ENCODE measurements around the gene TBX4.

The TBX4 gene

DNA sequence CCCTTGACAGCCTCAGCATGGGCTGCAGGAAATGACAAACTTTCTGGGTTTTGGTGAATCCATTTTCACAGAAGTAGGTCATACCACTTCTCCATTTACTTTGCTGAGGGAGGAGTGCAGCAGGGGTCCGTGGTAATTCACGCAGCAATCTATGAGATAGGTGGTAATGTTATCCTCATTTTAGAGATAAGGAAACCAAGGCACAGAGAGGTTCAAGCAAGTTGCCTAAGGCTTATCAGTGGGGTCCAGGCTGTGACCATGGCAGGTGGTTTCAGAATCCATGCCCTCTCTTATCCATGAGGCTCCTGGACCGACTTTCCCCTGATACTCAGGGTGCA lies 12.6 kb downstream of the TBX4 start:
- DNase-seq (ENCODE audit: low read depth) = no peak
- TF ChIP-seq, protein P1, sequence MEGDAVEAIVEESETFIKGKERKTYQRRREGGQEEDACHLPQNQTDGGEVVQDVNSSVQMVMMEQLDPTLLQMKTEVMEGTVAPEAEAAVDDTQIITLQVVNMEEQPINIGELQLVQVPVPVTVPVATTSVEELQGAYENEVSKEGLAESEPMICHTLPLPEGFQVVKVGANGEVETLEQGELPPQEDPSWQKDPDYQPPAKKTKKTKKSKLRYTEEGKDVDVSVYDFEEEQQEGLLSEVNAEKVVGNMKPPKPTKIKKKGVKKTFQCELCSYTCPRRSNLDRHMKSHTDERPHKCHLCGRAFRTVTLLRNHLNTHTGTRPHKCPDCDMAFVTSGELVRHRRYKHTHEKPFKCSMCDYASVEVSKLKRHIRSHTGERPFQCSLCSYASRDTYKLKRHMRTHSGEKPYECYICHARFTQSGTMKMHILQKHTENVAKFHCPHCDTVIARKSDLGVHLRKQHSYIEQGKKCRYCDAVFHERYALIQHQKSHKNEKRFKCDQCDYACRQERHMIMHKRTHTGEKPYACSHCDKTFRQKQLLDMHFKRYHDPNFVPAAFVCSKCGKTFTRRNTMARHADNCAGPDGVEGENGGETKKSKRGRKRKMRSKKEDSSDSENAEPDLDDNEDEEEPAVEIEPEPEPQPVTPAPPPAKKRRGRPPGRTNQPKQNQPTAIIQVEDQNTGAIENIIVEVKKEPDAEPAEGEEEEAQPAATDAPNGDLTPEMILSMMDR (conservative IDR thresholded peaks at IDR 0.05; ENCODE audit: low read depth, low read length) = no peak
- no peak overlapping the region for H3K4me3 ChIP-seq (ENCODE audit: low read length)

DNA sequence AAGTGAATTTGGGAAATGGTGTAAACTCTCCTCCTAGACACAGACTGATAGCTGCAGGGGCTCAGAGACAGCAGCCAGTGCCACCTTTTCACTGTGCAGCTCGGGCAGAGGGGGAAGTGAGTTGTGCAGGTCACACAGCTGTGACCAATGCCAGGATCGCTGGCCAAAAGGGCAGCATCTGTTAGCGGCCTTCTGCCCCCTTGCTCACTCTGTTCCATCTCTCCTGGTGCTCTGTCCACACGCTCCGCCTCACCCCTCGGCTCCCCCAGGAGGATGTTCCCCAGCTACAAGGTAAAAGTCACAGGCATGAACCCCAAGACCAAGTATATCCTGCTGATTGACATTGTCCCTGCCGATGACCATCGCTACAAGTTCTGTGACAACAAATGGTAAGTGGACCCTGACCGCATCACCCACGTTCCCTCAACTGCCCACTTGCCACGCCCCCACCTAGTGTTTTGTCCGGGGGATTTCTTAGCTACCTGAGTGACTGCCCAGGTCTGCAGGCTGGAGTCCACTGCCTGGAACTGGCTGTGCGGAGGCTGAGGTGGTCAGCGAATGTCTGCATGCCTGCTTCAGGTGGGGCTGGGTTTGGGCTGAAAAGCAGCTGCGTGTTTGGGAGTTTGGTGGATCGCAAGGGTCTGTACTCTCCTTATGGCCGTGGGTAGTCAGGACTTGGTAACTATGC lies 13.5 kb downstream of the TBX4 start:
- TF ChIP-seq, protein P1 (conservative IDR thresholded peaks at IDR 0.05; ENCODE audit: low read depth, low read length) = no peak
- no peak overlapping the region for H3K4me3 ChIP-seq (ENCODE audit: low read length)
- DNase-seq (ENCODE audit: low read depth) = no peak

DNA sequence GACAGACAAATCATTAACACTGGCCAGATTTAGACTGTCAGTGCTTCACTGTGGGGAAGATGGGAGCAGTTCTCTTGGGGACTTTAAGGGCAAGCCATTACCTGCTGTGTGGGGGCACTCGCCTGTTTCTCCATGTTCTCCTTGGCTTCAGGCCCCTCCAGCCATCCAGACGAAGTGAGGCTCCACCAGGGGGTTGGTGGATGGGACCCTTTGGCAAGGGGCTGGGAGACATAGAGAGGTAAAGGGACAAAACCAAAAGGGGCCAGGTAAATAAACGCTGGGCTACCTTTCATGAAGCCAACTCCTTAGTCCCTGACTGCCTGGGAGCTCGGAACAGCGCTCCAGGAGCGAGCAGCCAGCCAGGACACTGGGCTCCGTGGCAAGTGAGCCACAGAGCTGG lies 14.0 kb downstream of the TBX4 start:
- DNase-seq (ENCODE audit: low read depth) = no peak
- no peak overlapping the region for H3K4me3 ChIP-seq (ENCODE audit: low read length)
- TF ChIP-seq, protein P1 (conservative IDR thresholded peaks at IDR 0.05; ENCODE audit: low read depth, low read length) = no peak

DNA sequence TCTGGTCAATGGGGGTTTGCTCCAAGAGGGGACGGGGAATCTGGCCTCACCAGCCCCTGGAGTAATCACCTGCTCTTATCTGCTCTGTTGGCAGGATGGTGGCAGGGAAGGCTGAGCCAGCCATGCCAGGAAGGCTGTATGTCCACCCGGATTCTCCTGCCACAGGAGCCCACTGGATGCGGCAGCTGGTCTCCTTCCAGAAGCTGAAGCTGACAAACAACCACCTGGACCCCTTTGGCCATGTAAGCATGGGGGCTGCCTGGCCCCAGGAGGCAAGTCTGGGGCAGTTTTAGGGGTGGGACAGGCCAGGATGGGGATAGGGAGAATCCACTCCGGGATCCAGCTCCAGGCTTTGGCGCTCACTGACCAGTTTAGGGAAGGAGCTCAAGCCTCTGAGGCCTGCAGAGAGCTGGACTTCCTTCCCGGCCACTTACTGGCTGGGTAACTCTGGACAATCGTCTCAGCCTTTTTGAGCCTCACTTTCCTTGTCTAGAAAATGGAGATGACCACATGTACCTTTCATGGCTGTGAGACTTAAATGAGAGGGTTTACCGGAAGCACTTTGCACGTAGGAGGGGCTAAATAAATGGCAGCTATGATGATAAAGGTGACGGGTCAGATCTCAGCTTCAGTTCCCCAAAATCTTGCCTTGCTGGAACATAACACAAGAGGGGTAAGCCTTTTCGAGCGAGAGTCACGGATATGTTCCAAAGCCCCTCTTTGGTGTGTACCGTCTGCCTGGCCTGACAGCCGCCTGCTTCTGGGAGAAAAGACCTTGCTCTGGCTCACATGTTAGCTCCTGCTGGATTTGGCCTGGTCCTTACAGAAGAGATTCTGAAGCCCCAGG lies 15.4 kb downstream of the TBX4 start:
- TF ChIP-seq, protein P1 (conservative IDR thresholded peaks at IDR 0.05; ENCODE audit: low read depth, low read length) = no peak

DNA sequence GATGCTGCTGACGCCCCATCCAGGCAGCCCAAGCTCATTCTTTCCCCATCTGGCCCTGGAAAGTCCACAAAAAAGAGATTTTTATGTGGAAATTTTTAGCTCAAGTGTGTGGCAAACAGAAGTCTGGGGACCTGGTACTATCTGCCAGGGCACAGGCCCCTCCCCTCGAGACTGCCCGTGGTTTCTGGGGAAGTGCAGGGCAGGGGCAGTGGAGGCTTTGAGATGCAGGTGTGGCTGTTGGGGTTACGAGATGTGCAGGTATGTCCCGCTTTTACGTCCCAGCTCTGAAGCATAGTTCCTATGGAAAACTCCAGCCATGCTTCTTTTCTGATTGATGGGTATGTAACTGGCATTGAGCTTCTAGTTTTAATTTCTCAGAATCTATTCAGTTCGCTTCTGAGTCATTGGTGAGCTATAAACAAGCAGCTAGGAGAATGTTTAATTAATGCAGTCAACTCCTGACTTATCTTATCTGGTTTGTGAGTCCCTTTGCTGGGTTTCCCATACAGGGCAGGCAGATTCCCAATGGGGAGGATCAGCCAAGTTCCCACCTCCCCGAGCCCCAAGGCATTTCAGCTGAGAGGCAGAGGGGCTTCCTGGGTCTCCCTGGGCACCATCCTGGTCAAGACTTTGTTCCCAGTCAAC lies 16.2 kb downstream of the TBX4 start:
- H3K4me3 ChIP-seq (ENCODE audit: low read length) = no peak overlapping the region

More for the DNA sequence above, 15.4 kb downstream of the TBX4 start:
- H3K4me3 ChIP-seq (ENCODE audit: low read length) = no peak overlapping the region
- peak; percentile 2 for DNase-seq (ENCODE audit: low read depth)

DNA sequence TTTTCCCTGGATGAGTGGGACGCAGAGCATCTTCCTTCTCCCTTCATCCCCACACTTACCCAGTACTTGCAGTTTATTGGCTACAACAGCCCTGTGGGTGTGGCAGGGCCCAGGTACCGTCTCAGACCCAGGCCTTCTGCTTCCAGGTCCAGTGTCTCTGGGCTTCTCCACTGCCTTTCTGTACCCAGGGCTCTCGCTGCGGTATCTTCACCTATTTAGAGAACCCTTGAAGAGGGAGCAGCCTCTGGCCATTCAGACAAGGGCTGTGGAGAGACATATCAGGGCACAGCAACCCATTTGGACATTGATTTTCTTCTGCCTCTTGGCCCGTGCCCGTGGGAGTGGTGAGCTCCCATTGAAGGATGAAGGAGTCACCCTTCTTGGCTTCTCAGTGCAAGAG lies 17.3 kb downstream of the TBX4 start:
- TF ChIP-seq, protein P1 (conservative IDR thresholded peaks at IDR 0.05; ENCODE audit: low read depth, low read length) = no peak
- no peak for DNase-seq (ENCODE audit: low read depth)
- no peak overlapping the region for H3K4me3 ChIP-seq (ENCODE audit: low read length)

More for the DNA sequence above, 16.2 kb downstream of the TBX4 start:
- TF ChIP-seq, protein P1 (conservative IDR thresholded peaks at IDR 0.05; ENCODE audit: low read depth, low read length) = no peak
- no peak for DNase-seq (ENCODE audit: low read depth)

All from retinal pigment epithelial cell (primary cell).